Heart right ventricle (tissue), 16 donors: ENCODE data around the gene PDPR. TPM values are rescaled to one million over a fixed set of nuclear protein-coding genes. Genes with fewer than 3 reads are reported as not detected.
"Not testable (repeated sequence)": the region's sequence is repeated elsewhere in the genome, so short reads cannot be mapped to it uniquely, and the experiment has no call there.

ENCODE experiments used
- ATAC-seq, 8 donors: fragments of 200-7000 bp; cut with Tn5 transposase; one replicate each; pipeline ENCODE4 v1.9.1; 2020; ENCODE audit warnings: mild to moderate bottlenecking in 8 of 8, moderate library complexity in 8 of 8, moderate number of reproducible peaks in 1 of 8
- DNase-seq, 2 donors: peaks; one replicate each; pipeline ENCODE4 v3.0.0-alpha.2; 2020
- H3K27ac ChIP-seq, 10 donors: fragments of 200-600 bp; sonication (generic) in 2 of 10; one replicate each; pipeline versions ENCODE4 v1.5.0 to v1.8.0; 2020 to 2022; ENCODE audit warnings: mild to moderate bottlenecking in 3 of 10
- H3K27me3 ChIP-seq, 7 donors: fragments of 200-600 bp; one replicate each; pipeline ENCODE4 v1.8.0; 2021 to 2022; ENCODE audit warnings: mild to moderate bottlenecking in 2 of 7
- H3K36me3 ChIP-seq, 9 donors: fragments of 200-600 bp; sonication (generic) in 1 of 9; one replicate each; pipeline versions ENCODE4 v1.5.0 to v1.8.0; 2020 to 2022; ENCODE audit warnings: mild to moderate bottlenecking in 2 of 9
- H3K4me1 ChIP-seq, 9 donors: fragments of 200-600 bp; sonication (generic) in 1 of 9; one replicate each; pipeline versions ENCODE4 v1.5.0 to v1.8.0; 2020 to 2022; ENCODE audit warnings: mild to moderate bottlenecking in 4 of 9
- H3K4me3 ChIP-seq, 10 donors: fragments of 200-600 bp; sonication (generic) in 2 of 10; one replicate each; pipeline versions ENCODE4 v1.5.0 to v1.8.0; 2020 to 2022; ENCODE audit warnings: mild to moderate bottlenecking in 7 of 10, moderate library complexity in 2 of 10
- H3K9me3 ChIP-seq, 11 donors: fragments of 200-600 bp in 10 of 11; sonication (generic) in 2 of 11; one replicate each; pipeline versions ENCODE4 v1.5.0 to v1.8.0; 2013 to 2022; ENCODE audit warnings: mild to moderate bottlenecking in 2 of 11, control low read depth in 1 of 11, moderate library complexity in 1 of 11
- WGBS, 2 donors: extraction: QIAGEN DNeasy Blood & Tissue Kit; methylation state at CpG; one replicate each; pipeline ENCODE4 v1.1.7; 2013; ENCODE audit warnings: inconsistent platforms in 1 of 2; 5-methylcytosine and 5-hydroxymethylcytosine counted together
- intact Hi-C, 10 donors: fragments of 100-400 bp; cut with DNase I; formaldehyde crosslinking; loops; one replicate each; pipeline versions ENCODE4 v1.11.1 to v1.14.2; 2022
- polyA plus RNA-seq, 2 donors: library from polyadenylated mRNA; stranded (reverse); fragments of 200-250 nt; gene quantifications; one replicate each; pipeline ENCODE4 v1.2.3, GENCODE V29; 2013
- total RNA-seq, 10 donors: library from RNA; stranded (reverse); fragmentation: NEBNext Ultra II Directional in 3 of 10; extraction: Animal tissue kit (Norgen Biotek cat#: 25700) in 3 of 10; gene quantifications; one replicate each; pipeline versions ENCODE4 v1.2.1 to v1.2.4, GENCODE V29; 2021 to 2023
- TF ChIP-seq, protein P1 (sequence below), 9 donors: fragments of 200-600 bp; sonication (generic) in 2 of 9; IDR thresholded peaks; one replicate each; pipeline versions ENCODE4 v1.5.0 to v1.8.0; 2021 to 2022; ENCODE audit warnings: antibody characterized with exemption in 9 of 9, mild to moderate bottlenecking in 5 of 9, moderate library complexity in 1 of 9
- donor health status: Arrhythmogenic right ventricular cardiomyopathy.
- donor health status: ischemic (EF 13 %, LVEDD 7.1; RV severe dilation, severe dysfunction).
- donor health status: healthy with polysubstance abuse.
- donor health status: DM: no; HTN: yes; CAD: no.
- donor health status: DM: no; HTN: no; CAD: no.
- donor health status: ischemic (EF 25% LVEDD 6.9; RV normal size, moderate dysfunction).
- donor health status: ischemic (EF 25% LVEDD 5.7; RV mildly dilated, moderate dysfunction).
- donor health status: healthy.
- donor health status: DM: yes; HTN: yes; CAD: no.
- donor health status: Ischemic cardiomyopathy.
- donor health status: ischemic (EF 35%, LVEDD 5.7; RV mildly dilated, moderate dysfunction).
- donor health status: nonischemic (EF 11% LVEDD 7.7; RV severe dilation, severe dysfunction).
- donor health status: DM: yes; HTN: yes; CAD: no.
- donor health status: PGD.
- donor health status: ischemic (EF 29% LVEDD 5.4; RV normal size, mild dysfunction).
- donor health status: nonischemic (EF 23%, LVEDD 6.1; RV moderate dilation, normal function).

PDPR gene
- total and polyA plus RNA-seq, 12 donors, result 4.4 to 44.5 (median 24.7) TPM

DNA sequence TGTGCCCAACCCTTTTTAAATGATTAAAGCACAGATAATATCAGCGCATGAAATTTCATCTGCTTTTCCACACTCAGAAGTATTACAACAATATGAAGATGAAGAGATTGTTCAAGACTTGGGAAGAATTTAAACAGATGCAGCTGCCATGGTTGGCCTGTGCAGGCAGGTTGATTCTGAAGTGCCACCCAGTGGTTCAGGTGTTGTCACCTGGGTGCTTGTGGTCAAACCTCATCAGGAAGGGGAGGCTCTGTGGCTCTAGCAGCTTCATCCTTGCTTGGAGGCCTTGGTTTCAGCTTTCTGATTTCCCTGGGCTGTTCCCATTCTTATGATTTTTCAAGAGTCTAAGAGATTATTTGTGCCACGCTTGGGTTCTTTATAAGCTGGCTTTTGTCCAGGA, 37.3 kb downstream of the PDPR start:
- Histone ChIP-seq H3K27me3 (no peaks in the 10 kb centered on the region), H3K9me3 (no peaks in the 10 kb centered on the region), H3K36me3 (peaks cover 19 to 92% (median 57%) of the 10 kb centered on the region in 9 donors), H3K4me1 (no peaks in the 10 kb centered on the region), H3K4me3 (no peak overlapping the region), H3K27ac (no peak overlapping the region)
- WGBS, 2 donors, result 86 to 90% methylated on average over 2 of the region's 2 CpGs
- TF ChIP-seq, protein P1, sequence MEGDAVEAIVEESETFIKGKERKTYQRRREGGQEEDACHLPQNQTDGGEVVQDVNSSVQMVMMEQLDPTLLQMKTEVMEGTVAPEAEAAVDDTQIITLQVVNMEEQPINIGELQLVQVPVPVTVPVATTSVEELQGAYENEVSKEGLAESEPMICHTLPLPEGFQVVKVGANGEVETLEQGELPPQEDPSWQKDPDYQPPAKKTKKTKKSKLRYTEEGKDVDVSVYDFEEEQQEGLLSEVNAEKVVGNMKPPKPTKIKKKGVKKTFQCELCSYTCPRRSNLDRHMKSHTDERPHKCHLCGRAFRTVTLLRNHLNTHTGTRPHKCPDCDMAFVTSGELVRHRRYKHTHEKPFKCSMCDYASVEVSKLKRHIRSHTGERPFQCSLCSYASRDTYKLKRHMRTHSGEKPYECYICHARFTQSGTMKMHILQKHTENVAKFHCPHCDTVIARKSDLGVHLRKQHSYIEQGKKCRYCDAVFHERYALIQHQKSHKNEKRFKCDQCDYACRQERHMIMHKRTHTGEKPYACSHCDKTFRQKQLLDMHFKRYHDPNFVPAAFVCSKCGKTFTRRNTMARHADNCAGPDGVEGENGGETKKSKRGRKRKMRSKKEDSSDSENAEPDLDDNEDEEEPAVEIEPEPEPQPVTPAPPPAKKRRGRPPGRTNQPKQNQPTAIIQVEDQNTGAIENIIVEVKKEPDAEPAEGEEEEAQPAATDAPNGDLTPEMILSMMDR (IDR thresholded peaks at IDR 0.05), result no peak
- intact Hi-C loops, result loop anchor here in 2 of 10 donors (10.0 kb wide), 2 partner anchors 103 to 113 kb away; partner anchors contain the start of gene EXOSC6 (in 1 of the 2)
- ATAC-seq (no peak), DNase-seq (no peak)

DNA sequence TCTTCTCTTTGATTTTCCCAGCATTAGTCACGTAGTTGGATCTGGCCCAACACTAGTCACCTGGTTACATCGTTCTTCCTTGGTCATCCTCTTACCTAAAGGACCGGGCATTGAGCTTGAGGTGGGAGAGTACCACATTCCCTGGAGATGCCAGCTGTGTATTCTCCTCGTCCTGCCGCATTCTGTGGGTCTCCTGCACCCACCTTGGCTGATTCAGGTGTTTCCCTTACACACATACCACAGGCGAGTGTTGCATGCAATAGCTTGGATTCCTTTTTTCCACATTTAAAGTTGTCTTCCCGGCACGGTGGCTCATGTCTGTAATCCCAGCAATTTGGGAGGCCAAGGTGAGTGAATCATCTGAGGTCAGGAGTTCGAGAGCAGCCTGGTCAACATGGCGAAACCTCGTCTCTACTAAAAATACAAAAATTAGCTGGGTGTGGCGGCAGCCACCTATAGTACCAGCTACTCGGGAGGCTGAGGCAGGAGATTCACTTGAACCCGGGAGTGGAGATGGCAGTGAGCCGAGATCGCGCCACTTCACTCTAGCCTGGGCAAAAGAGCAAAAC, 37.9 kb downstream of the PDPR start:
- no peak for DNase-seq
- WGBS, 2 donors, result 83 to 94% methylated on average over 17 of the region's 17 CpGs

DNA sequence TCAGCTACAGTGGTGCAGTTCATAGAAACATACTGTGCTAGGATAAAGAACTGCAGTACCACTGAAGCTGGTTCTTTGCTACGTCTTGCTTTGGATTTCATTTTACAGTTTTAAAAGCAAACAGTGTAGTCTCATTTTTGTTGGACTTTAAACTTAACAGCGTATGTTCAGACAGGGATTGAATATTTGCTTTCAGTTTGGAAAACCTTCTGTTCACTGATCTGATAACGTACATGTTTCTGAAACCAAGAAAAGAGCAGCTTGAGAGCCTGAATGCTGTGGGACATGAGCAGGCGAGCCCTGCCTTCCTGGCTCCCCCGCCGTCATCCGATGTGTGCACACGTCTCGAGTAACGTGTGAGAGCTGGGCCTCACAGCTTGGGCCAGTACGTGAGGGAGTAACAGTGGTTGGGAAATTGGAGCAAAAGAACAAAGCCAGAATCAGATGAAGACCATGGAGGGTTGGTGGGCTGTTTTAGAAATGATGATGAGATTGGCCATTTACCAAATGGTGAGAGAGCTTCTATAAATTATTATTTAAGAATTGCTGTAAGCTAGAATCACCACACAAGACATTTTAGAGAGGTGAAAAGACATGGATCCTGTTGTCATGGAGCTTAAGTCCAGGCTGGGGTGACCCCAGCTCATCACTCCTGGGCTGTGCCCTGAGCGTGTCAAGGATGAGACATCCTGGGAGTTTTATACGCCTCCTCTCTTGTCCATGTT, 38.6 kb downstream of the PDPR start:
- Histone ChIP-seq H3K36me3 (peaks cover 23 to 100% (median 69%) of the 10 kb centered on the region in 9 donors), H3K4me1 (no peaks in the 10 kb centered on the region), H3K27ac (no peak overlapping the region), H3K4me3 (no peak overlapping the region), H3K27me3 (no peaks in the 10 kb centered on the region), H3K9me3 (no peaks in the 10 kb centered on the region)
- WGBS, 2 donors, result 96 to 98% methylated on average over 13 of the region's 13 CpGs
- no peak for ATAC-seq
- TF ChIP-seq, protein P1 (IDR thresholded peaks at IDR 0.05), result no peak
- DNase-seq, result no peak
- intact Hi-C loops, result loop anchor here in 2 of 10 donors (10.0 kb wide), 2 partner anchors 102 to 112 kb away; partner anchors contain the start of gene EXOSC6 (in 1 of the 2)

More for the DNA sequence above, 37.9 kb downstream of the PDPR start:
- Histone ChIP-seq H3K9me3 (no peaks in the 10 kb centered on the region), H3K36me3 (peaks cover 23 to 98% (median 64%) of the 10 kb centered on the region in 9 donors), H3K4me1 (no peaks in the 10 kb centered on the region), H3K27ac (no peak overlapping the region), H3K27me3 (no peaks in the 10 kb centered on the region), H3K4me3 (no peak overlapping the region)
- intact Hi-C loops, result loop anchor here in 2 of 10 donors (10.0 kb wide), 2 partner anchors 103 to 113 kb away; partner anchors contain the start of gene EXOSC6 (in 1 of the 2)
- TF ChIP-seq, protein P1 (IDR thresholded peaks at IDR 0.05), result no peak
- ATAC-seq, result no peak

DNA sequence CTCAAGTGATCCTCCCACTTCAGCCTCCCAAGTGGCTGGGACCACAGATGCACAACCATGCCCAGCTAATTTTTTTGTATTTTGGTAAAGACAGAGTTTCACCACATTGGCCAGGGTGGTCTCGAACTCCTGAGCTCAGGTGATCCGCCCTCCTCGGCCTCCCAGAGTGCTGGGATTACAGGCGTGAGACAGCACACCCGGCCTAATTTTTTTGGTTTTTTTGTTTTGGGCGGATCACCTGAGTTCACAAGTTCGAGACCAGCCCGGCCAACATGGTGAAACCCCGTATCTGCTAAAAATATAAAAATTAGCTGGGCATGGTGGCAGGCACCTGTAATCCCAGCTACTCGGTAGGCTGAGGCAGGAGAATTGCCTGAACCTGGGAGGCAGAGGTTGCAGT, 40.6 kb downstream of the PDPR start:
- ATAC-seq, H3K4me1 ChIP-seq, H3K27me3 ChIP-seq, H3K9me3 ChIP-seq, H3K27ac ChIP-seq, DNase-seq, H3K4me3 ChIP-seq: not testable (repeated sequence)
- intact Hi-C loops, result loop anchor here in 2 of 10 donors (10.0 kb wide), 2 partner anchors 100 to 110 kb away; partner anchors contain the start of gene EXOSC6 (in 1 of the 2)
- 91 to 96% methylated on average over 10 of the region's 10 CpGs for WGBS, 2 donors
- peaks cover 23 to 100% (median 86%) of the 10 kb centered on the region in 9 donors for H3K36me3 ChIP-seq
